Measurements from ENCODE around the gene RBFOX2. TPM values are rescaled to one million over a fixed set of nuclear protein-coding genes. Genes with fewer than 3 reads are reported as not detected.
A peak's percentile ranks its signal among the peaks of the same experiment; 100 is the strongest.
"Not testable (repeated sequence)": the region's sequence is repeated elsewhere in the genome, so short reads cannot be mapped to it uniquely, and the experiment has no call there.

Gene RBFOX2
- total RNA-seq, 2 donors from 2014 or later, result 81.8 to 86.0 TPM

DNA sequence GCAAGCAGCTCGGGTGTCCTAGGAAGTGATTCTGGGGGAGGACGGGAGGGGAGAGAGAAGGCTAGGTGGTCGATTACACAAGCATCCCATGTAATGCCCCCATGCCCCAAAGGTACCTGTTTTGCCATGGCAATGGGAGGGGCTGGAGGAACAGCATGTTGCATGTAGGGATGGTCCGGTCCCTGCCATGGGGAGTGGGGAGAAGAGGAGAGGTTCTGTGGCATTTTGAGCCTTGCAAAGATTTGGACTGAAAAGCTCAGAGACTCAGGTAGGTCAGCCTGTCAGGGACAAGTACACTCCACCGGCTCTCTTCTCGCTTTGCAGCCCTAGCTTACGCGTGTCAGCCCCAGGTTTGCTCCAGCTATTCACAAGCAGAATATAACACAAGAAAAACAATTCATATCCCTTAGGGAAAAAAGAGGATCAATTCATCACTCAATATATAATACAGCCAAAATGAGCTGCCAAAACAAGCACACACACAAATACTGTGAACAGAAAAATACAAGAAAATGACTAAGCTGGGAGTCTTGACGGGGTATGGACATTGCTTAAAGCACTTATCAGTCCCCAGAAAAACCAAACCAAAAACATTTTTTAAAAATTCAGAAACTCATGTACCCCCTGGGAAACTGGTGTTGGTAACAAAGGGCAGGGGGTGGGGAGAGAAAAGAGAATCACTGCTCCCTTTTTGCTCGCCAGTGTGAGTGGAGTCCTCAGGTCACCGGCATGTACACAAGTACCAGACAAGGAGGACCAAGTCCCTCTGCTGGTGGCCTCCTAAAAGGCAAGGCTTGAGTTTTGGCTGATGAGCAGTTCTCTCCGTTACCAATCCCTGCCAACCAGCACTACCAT, 289.3 kb downstream of the RBFOX2 start:
- no peaks in the 10 kb centered on the region for H3K27me3 ChIP-seq
- no peak for DNase-seq (ENCODE audit: low spot score)
- H3K27ac ChIP-seq, result no peak overlapping the region
- no peak overlapping the region for H3K4me3 ChIP-seq
- peaks cover 0 to 24% of the 10 kb centered on the region in 2 donors for H3K4me1 ChIP-seq
- no peaks in the 10 kb centered on the region for H3K9me3 ChIP-seq
- H3K36me3 ChIP-seq, result peaks cover 13% of the 10 kb centered on the region
- TF ChIP-seq, protein P1, sequence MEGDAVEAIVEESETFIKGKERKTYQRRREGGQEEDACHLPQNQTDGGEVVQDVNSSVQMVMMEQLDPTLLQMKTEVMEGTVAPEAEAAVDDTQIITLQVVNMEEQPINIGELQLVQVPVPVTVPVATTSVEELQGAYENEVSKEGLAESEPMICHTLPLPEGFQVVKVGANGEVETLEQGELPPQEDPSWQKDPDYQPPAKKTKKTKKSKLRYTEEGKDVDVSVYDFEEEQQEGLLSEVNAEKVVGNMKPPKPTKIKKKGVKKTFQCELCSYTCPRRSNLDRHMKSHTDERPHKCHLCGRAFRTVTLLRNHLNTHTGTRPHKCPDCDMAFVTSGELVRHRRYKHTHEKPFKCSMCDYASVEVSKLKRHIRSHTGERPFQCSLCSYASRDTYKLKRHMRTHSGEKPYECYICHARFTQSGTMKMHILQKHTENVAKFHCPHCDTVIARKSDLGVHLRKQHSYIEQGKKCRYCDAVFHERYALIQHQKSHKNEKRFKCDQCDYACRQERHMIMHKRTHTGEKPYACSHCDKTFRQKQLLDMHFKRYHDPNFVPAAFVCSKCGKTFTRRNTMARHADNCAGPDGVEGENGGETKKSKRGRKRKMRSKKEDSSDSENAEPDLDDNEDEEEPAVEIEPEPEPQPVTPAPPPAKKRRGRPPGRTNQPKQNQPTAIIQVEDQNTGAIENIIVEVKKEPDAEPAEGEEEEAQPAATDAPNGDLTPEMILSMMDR (IDR thresholded peaks at IDR 0.05), result peak in 1 of 2 donors; percentile 41

DNA sequence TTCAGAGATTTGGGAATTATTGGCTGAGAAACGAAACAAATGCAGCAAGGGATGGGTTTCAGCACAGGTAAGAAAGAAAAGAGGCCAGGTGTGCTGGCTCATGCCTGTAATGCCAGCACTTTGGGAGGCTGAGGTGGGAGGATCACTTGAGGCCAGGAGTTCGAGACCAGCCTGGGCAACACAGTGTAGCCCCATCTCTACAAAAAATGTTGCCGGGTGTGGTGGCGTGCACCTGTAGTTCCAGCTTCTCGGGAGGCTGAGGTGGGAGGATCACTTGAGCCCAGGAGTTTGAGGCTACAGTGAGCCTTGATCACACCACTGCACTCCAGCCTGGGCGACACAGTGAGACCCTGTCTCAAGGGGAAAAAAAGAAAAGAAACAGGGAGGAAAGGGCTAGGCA, 290.7 kb downstream of the RBFOX2 start:
- not testable (repeated sequence) for H3K36me3 ChIP-seq; H3K4me3 ChIP-seq; DNase-seq (ENCODE audit: low spot score); H3K9me3 ChIP-seq; H3K27me3 ChIP-seq; H3K27ac ChIP-seq
- peaks cover 0 to 20% of the 10 kb centered on the region in 2 donors for H3K4me1 ChIP-seq

DNA sequence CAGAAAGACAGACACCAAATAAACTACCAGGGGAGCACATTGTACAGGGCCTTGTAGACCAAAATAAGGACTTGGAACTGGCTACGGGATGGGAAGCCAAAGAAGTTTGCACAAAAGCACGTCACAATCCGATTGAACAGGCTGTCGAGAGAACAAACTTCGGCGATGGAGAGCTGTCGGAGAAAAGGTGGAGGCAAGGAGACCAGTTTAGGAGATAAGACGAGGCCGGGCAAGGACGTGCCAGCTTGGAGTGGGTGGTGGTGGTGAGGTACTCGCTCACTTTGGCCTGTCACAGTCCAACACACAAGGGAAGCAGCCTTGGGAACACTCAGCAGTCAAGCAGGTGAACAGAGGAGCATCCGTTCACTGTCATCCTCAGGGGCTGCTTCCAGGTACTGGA, 291.9 kb downstream of the RBFOX2 start:
- no peak overlapping the region for H3K27ac ChIP-seq
- H3K4me1 ChIP-seq, result peaks cover 0 to 10% of the 10 kb centered on the region in 2 donors
- peaks cover 10% of the 10 kb centered on the region for H3K36me3 ChIP-seq
- TF ChIP-seq, protein P1 (IDR thresholded peaks at IDR 0.05), result no peak
- no peaks in the 10 kb centered on the region for H3K9me3 ChIP-seq
- H3K27me3 ChIP-seq, result no peaks in the 10 kb centered on the region
- H3K4me3 ChIP-seq, result no peak overlapping the region
- no peak for DNase-seq (ENCODE audit: low spot score)

DNA sequence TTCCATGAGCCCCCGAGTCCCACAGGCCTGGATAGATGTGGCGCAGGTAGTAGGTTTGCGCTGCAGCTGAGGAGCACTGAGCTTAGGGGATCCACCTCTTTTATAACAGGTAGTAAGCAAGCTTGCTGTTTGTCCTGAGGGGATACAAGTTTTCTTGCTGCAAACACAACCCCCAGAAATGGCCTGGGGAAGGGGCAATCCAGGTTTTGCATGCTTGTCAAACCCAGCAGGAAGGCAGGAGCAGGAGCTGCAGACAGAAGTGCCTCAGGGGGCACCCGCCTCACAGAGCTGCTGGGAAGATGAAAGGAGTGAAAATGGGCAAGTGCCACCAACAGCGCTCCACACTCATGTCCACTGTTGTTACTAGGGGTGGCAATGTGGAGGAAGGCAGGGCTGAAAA, 292.5 kb downstream of the RBFOX2 start:
- TF ChIP-seq, protein P1 (IDR thresholded peaks at IDR 0.05), result no peak
- Histone ChIP-seq H3K4me1 (peaks cover 0 to 10% of the 10 kb centered on the region in 2 donors), H3K4me3 (no peak overlapping the region), H3K27me3 (no peaks in the 10 kb centered on the region), H3K36me3 (peaks cover 10% of the 10 kb centered on the region), H3K27ac (no peak overlapping the region), H3K9me3 (no peaks in the 10 kb centered on the region)
- no peak for DNase-seq (ENCODE audit: low spot score)

DNA sequence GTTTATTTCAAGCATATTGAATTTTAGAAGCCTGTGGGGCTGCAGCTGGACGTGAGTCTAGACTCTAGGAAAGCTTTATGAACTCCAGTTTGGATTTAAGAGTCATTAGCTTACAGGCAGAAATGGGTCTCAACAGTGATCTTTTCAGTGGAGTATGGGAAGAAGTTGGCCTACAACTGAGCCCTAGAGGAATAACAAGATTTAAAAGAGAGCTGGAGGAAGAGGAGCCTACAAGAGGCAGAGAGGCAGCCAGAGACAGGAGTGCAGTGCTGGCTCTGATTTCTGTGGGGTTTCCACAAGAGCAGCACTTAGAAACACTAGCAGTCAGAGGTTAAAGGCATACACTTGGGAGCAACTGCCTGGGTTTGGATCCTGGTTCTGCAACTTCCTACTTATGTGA, 293.1 kb downstream of the RBFOX2 start:
- no peak overlapping the region for H3K27ac ChIP-seq
- TF ChIP-seq, protein P1 (IDR thresholded peaks at IDR 0.05), result no peak
- DNase-seq (ENCODE audit: low spot score), result no peak
- H3K4me1 ChIP-seq, result peaks cover 0 to 10% of the 10 kb centered on the region in 2 donors
- H3K36me3 ChIP-seq, result peaks cover 10% of the 10 kb centered on the region
- no peaks in the 10 kb centered on the region for H3K9me3 ChIP-seq
- no peak overlapping the region for H3K4me3 ChIP-seq
- no peaks in the 10 kb centered on the region for H3K27me3 ChIP-seq

DNA sequence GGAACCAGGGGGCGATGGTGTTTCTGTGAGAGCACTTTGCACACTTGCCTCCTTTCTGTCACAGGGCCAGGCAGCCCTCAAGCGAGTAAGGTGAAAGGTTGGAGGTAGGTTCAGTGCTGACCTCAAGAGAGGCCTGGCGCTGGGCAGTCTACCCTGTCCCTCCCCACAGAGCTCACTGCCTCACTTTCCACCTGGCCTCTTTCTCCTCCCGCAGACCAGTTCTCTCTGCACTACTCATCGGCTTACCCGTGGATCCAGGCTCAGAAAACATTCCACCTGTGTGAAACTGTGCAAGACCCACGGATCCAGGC, 294.2 kb downstream of the RBFOX2 start:
- Histone ChIP-seq H3K9me3 (no peaks in the 10 kb centered on the region), H3K27ac (no peak overlapping the region), H3K4me3 (no peak overlapping the region), H3K4me1 (peaks cover 0 to 6% of the 10 kb centered on the region in 2 donors), H3K27me3 (no peaks in the 10 kb centered on the region), H3K36me3 (peaks cover 10% of the 10 kb centered on the region)
- no peak for DNase-seq (ENCODE audit: low spot score)
- TF ChIP-seq, protein P1 (IDR thresholded peaks at IDR 0.05), result no peak

All from right atrium auricular region (tissue), 2 donors.